ENCODE measurements around the gene GTF2B.
"Not testable (repeated sequence)": the region's sequence is repeated elsewhere in the genome, so short reads cannot be mapped to it uniquely, and the experiment has no call there.

GRCh38 chr1:88938528-88938927, 47.2 kb upstream of the GTF2B start:
- TF ChIP-seq CTCF (conservative IDR thresholded peaks at IDR 0.05 in 1 of 2, IDR thresholded peaks at IDR 0.05 in 1 of 2; ENCODE audit: low read depth in 1 of 2, low read length in 2 of 2); EZH2 (IDR thresholded peaks at IDR 0.05; ENCODE audit: low read length, missing control alignments): not testable (repeated sequence)

All from fibroblast of lung (primary cell).